Cardiac septum (tissue), 1 donor: ENCODE data around the gene KCNMA1. TPM values are rescaled to one million over a fixed set of nuclear protein-coding genes. Genes with fewer than 3 reads are reported as not detected.
A peak's percentile ranks its signal among the peaks of the same experiment; 100 is the strongest.

Source experiments
- DNase-seq: peaks from one replicate; pipeline ENCODE4 v3.0.0-alpha.2; 2020; ENCODE audit warnings: low spot score
- intact Hi-C: fragments of 100-400 bp; cut with DNase I; formaldehyde crosslinking; loops from one replicate; pipeline ENCODE4 v1.14.0; 2022
- total RNA-seq: library from RNA; stranded (reverse); fragmentation: NEBNext Ultra II Directional; extraction: Animal tissue kit (Norgen Biotek cat#: 25700); gene quantifications from one replicate; pipeline ENCODE4 v1.2.1, GENCODE V29; 2021
- donor health status: DM: no; HTN: no; CAD: no.

Gene KCNMA1
- total RNA-seq, 1 donor from 2014 or later: 2.0 TPM

DNA sequence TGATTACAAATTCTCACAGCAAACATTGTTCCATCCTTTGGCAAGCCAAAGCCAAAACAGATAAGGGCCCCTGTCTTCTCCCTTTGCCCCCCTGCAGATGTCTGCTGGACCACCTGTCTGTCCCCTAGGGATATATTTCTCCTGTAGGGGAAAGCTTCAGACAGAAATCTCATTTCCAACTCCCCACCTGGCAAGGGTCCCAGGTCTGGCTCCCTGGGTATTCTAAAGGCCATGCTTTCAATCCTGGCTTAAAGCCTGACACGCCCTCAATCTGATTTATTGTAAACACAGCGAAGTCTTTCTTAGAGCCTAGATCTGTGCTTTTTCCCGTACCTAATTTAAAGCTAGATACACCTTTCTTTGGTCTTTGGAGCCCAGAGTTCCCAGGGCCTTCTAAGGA, 66.1 kb downstream of the KCNMA1 start:
- intact Hi-C loops: no loop called here
- DNase-seq: peak; percentile 15

DNA sequence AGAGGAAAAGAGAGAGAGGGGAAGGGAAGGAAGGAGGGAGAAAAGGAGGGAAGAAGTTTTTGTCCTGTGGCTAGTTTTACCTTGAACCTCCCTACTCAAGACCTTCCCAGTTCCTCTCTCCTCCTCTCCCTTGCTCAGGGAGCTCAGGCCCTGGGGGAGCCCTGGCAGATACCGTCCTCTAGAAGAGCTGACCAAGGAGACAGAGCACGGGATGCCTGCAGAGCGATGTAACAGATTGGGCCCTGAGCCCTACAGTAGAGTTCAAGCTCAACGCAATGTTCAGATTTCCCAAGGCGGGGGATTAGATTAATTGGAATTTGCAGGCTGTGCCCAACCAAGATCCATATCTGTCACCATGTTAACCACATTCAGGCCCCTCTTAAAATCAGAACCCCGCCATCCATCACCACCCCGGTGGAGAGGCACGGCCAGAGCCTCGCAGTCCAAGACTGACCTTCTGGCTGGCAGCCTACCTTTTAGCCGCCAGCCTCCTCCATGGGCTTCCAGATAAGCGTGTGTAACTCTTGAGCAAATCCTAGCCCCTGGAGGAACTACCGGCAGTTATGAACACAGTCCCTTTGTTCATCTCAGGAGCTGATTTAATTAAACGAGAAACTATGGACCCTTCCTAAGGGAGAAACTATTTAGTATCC, 70.6 kb downstream of the KCNMA1 start:
- intact Hi-C loops: no loop called here

DNA sequence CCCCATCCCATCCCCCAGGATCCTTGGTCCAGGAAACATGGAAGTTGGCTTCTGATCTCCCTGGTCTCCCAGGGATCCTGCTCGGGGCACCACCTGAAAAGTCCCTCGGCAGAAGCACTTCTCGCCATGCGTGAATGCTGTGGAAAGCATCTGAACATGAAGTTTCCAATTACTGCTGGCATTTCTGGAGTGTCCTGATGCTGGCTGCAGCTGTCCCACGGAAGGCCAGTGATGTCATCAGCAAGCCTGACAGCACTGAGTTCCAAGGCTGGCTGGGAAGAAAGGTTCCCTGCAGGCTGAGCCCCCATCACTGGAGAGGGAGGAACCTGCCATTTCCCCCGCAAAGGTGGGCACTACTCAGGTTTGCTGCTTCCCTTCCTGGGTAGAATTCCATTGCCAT, 71.4 kb downstream of the KCNMA1 start:
- intact Hi-C loops: no loop called here
- DNase-seq: no peak

More for the DNA sequence above, 70.6 kb downstream of the KCNMA1 start:
- peak; percentile 35 for DNase-seq

DNA sequence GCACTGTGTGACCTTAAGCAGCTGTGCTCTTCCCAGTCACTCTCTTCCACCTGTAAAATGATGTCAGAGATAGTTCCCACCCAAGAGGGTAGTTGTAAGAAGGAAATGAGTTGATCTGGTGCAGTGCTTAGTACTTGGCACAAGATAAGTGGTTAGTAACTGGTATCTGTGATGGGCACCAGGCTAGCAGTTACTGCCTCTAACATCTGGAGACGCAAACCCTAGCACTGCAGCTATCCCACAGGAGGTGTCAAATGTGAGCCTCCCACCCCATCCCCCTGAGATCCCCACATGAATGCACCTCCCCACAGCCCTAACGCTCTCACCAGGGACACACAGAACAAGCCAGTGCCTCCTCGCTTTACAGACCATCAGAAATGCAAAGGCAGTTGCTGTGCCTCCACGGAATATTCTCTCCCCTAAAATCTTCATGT, 72.0 kb downstream of the KCNMA1 start:
- intact Hi-C loops: no loop called here
- DNase-seq: no peak

DNA sequence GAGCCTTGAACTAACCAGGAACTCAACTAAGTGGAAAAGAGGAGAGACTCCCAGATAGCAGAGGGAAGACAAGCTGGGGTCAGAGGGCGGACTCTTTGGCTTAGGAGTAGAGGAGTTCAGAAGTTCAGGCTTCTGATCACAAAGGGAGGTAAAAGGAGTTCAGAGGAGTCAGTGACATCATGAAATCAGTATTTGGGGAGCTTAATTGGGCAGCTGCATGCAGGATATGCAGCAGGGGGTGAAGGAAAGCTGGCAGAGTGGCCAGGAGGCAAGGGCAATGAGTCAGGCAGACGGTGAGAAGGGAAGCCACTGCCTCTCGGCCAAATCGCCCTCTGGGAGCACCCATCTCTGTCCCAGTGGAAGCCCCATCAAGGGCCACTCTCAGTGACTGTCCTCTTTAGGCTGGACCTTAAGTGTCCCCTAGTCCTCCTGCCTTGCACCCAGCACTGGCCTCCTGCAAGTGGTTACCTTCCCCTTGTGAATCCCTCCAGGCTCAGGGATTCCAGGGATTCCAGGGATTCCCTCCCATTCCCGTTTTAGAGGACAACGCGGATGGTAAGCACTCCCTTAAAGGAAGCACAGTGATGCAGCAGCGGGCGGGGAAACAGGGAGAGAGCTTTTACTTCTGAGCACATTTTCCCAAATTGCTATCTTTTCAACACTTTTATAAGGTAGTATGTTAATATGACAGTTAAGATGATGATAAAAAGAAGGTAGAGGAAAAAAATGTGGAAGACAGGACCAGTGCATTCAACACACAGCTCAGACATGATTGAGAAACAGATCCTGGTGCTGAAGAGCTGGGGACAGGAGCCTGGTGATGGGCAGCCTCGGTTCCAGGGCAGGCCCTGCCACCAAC, 72.6 kb downstream of the KCNMA1 start:
- intact Hi-C loops: no loop called here
- no peak for DNase-seq

DNA sequence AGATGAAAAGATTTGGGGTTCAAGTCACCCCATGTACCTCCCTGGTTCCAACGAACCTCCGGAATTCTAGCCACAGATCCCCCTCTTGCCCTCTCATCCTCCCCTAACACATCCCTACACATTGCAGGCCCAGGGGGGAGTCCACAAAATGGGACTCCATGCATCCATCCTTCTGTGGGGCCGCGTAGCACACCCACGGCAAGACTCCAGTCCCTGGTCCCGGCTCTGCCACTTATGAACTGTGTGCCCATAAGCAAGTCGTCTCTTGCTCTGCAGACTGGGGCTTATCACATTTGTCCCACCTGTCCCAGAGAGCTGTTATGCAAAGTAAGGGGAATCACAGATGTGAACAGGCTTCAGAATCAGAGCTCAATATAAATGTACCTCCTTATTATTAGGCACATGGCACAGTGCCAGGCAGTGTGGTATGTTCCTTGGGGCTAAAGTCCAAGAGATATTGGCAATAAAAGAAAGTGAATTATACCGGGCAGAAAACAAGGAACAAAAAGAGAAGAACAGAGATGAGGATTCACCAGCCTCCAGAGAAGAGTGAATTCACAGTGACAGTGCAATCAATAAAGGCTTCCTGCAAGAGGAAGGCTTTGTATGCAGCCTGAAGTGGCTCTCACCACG, 73.9 kb downstream of the KCNMA1 start:
- intact Hi-C loops: no loop called here
- no peak for DNase-seq

DNA sequence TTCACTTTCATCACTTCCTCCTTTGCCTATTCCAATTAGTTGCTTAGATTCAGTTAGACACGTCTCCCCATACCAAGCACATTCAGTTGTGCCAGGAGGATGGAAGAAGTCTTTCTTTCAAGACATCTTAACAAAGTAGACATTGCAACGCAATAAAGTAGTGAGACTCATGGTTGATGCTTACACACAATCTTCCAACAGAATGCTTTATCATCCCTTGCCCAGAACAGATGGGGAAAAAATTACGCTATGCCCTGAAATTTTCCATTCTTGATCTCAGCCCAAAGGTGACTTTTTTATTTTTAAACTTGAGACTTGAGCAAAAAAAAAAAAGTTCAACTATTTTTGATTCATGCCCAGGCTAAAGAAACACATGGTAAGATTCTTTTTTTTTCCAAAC, 74.9 kb downstream of the KCNMA1 start:
- no peak for DNase-seq
- intact Hi-C loops: no loop called here

DNA sequence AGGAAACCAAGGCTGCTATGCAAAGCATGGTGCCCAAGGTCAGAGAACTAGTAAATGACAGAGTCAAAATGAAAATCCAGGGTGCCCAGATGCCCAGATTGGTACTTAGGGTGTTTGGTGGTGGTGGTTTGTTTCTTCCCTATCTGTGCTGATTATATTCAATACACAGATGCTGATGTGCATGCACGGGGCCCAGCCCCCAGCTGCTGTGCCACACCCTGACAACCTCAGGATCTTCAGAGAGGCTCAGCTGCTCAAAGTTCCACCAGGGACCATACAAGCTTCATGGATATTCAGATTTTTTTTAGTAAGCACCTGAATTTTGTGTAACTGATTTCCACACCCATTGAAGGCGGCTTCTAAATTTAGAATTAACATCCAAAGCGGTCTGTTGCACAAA, 75.6 kb downstream of the KCNMA1 start:
- intact Hi-C loops: no loop called here
- no peak for DNase-seq

DNA sequence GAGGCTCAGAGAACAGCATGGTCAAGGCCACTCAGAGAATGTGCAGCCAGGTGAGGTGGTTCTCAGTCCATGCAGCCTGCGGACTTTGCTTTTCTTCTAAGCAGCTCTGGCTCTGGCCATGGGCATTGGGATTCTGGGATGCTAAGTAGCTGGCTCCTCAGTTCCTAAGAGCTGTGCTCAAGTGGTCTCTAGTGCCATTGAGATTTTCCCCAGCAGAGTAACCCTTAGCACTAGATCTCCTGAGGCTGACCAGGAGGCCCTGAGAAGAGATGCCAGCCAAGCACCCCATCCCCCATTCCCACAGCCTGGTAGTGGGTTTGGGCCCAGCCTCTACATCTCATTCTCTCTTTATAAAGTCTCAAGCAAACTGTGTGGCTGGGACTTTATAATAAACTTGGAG, 77.1 kb downstream of the KCNMA1 start:
- intact Hi-C loops: no loop called here
- no peak for DNase-seq

DNA sequence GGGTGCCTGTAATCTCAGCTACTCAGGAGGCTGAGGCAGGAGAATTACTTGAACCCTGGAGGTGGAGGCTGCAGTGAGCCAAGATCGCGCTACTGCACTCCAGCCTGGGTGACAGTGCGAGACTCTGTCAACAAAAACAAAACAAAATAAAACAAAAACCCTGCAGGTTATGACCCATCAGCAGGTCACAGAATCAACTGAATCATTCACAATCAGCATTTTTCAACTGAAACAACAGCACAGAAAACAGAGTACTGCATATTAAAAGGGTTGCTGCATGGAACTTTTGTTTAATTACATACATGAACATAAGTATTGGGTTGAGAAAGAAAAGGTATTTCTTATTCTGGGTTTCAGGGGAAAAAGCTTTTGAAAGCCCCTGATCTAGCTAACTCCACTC, 77.6 kb downstream of the KCNMA1 start:
- intact Hi-C loops: no loop called here
- DNase-seq: no peak

DNA sequence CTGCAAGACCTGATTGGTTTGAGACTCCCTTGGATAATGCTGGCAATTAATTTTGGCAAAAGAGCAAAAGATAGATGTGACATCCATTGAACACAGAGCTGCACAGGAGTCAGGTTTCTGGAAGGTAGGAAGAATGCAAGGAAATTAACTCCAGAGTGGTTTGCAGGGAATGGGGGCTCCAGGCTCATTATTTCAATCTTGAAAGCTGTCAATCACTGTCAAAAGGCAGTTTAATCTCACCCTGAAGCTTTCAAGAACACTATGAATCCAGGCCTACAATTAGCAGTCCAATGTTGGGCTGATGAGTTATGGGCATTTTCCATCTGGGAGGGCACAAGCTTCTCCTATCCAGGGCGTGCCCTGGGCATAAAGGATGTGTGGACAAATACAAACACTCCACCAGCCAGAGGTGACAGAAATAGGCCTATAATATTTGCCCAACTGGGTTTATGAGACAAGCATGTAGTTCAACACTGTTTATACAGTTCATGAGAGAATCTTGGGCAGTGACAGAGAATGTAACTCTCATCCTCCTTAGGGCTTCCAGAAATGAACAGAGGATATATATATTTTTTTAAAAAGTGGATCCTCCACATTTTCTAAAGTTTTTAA, 80.5 kb downstream of the KCNMA1 start:
- intact Hi-C loops: no loop called here
- no peak for DNase-seq

DNA sequence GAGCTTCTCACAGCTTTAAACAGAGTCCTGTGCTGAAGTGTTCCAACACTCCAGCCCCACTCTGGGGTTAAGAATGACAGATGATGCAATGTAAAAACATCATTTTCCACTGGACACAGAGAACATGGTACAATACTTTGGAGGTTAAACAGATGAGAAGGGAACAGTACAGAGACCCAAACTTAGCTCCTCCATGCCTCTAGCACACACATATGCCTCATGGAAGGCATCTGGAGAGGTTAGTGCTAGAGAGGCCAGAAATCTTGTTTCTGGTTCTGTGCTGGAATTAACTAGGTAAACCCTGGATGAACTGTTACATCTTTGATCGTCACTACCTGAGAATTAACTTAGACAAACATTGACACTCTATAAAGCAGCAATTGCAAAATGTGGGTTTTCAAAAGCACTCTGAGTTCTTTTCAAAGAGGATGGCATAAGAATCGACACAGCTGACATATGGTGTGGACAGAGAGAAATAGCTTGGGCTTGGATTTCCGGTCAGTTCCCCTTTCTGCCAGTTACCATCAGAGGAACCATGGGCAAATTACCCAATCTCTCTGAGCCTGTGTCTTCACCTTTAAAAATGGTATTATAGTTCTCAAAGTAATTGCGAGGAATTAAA, 81.9 kb downstream of the KCNMA1 start:
- no peak for DNase-seq
- intact Hi-C loops: no loop called here

DNA sequence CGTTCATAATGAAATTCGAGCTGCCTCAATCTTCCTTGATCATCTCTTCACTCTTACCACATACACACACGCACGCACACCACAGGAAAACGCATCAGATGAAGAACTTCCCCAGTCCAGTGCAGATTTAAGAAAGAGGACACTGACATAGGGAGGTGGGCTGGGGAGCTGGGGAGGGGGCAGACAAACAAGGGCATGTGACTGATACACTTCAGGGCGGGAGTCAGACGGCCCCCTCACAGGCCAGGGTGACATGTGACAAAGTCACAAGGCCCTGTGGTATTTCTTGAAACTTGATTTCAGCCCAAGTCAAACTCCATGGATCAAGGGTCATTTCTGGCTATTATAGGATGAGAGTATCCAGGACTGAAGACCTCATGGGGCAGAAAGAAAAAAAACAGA, 82.6 kb downstream of the KCNMA1 start:
- DNase-seq: no peak
- intact Hi-C loops: no loop called here

DNA sequence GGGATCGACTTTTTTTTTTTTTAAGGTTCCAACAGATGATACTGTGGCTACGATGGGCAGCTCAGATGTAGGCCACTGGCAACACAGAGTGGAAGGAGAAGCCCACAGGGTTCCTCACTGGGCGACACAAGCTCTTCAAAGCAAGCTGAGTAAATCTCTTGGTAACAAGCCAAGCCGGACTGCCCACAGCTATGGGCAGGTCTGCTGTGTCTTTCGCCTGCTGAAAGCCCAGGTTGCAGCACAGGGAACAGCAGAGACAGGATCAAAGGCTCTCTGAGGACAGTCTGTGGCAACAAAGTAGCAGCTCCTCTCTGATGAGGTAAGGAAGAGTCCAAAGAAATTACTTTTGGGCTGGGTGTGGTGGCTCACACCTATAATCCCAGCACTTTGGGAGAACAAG, 83.6 kb downstream of the KCNMA1 start:
- no peak for DNase-seq
- intact Hi-C loops: no loop called here

DNA sequence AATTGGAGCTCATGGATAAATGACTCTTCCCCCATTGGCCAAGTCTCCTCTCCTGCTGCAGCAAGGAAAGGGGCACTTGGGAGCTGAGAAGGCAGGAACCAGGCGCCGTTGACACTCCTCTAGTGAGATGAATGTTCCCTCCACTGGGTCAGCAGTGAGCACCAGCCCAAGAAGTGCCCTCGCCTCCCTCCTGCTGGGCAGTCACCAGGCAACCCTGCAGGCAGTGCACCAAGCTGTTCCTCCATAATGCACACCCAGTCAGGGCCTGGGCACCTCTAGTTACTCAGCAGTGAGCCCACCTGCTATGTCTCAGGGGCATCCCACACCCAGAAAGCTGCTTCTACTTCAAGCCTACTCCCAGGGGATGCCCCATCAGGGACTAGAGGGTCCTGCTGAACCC, 84.3 kb downstream of the KCNMA1 start:
- DNase-seq: no peak
- intact Hi-C loops: no loop called here

DNA sequence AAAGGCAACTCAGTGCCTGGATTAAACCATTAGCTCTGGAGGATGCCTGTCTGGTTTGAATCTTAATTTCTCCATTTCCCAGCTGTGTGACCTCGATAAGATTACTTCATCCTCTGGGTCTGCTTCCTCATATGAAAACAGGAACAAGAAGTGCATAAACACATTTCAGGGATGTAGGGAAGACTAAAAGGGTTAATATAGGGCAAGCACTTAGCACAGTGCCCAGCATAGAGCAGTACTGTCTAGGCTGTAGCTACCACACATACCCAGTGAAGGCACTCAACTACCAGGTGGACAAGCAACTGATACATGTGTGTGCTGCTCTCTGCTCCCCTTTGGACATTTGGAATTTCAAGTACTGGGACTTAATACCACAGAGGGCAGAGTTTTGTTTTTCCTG, 85.4 kb downstream of the KCNMA1 start:
- intact Hi-C loops: no loop called here
- DNase-seq: no peak

DNA sequence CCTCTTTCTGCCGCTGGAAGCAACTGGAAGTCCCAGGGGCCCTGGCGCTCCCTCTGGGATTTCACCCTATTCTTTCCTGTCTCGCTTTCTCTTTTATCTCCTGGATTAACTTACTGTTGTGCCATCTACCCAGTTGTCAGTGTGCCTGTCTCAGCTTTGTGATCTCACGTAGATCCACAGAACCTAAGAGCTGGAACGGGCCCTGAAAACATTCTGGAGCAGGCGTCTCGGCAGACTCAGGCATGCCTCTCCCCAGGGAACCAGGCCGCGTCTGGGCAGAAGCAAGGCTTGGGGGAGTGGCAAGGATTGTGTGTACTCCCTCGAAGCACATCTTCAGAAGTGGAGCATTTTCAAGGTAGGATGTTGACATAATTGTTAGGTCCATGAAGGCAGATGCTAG, 87.2 kb downstream of the KCNMA1 start:
- intact Hi-C loops: no loop called here
- no peak for DNase-seq

DNA sequence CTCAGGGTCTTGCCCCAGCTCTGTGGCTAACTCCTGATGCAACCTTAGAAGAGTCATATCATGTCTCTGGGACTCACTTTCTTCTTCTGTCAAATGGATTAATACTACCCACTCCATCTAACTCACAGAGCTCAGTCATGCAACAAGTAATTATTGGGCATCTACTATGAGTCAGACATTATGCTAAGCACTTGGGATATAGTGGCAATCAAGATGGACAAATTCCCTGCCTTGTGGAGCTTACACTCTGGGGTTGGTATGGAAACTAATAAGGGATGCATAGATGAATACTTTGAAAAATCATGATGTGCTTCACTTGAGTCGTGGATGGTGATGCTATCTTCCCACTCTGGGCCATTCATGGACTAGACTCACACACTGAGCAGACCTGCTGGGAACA, 88.9 kb downstream of the KCNMA1 start:
- no peak for DNase-seq
- intact Hi-C loops: no loop called here

DNA sequence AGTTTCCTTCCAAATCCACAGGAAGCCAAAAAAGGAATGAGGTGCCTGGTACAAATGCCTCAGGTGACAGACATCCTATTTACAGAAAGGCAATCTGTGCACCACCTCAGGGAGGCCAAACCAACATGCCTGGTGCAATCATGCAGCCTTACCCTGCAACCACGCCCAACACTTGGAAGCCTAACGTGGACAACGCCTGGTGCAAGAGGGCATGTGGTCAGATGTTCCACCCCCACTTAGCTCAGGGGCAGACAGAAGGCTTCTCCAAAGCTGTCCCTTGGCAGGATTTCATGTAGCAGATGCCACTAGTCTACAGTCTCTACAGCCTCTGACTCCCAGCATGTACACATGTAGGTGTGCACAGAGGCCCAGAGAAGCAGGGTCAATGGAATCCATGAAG, 89.5 kb downstream of the KCNMA1 start:
- intact Hi-C loops: no loop called here
- DNase-seq: no peak
